ENCODE results near the gene SLC25A25. TPM values are rescaled to one million over a fixed set of nuclear protein-coding genes. Genes with fewer than 3 reads are reported as not detected.

Gene SLC25A25
- total RNA-seq, 1 donor from 2014 or later, result 21.0 TPM

DNA sequence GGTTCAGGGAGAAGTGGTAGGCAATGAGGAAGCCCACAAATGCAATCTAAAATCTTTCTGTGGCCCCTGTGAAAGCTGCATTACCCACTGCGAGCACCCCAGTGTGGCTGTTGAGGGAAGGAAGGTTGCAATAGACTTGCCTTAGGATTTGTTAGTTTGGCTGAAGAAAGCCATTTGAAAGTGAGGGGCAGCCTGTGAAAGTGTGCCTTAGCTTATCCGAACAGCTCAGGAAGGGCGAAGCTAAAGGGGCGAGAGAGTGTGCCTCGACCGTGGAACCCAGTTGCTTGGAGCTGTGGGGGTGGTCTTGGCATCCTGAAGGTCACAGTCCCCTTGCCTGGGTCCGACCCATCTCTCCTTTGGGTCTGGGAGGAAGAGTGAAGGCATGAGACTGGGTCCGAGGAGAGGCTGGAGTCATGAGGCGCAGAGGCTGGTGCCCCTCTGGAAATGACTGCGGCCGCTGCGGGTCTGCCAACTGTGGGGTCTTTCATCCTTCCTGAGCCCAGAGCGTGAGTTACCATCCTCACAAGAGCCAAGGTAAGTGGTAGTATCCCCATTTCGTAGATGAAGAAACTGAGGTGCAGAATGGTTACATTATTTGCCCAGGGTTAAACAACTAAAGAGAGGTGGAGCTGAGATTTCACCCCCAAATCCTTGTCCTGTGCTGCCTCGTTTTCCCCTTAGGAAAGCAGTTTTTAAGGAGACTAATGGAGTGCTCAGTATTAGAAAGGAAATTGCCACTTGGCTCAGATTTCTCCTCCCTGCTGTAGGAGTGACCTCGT is 24.4 kb downstream of the SLC25A25 start:
- no peak for ATAC-seq
- no peak for DNase-seq (ENCODE audit: low spot score)
- intact Hi-C loops (cut with DNase I), result no loop called here

DNA sequence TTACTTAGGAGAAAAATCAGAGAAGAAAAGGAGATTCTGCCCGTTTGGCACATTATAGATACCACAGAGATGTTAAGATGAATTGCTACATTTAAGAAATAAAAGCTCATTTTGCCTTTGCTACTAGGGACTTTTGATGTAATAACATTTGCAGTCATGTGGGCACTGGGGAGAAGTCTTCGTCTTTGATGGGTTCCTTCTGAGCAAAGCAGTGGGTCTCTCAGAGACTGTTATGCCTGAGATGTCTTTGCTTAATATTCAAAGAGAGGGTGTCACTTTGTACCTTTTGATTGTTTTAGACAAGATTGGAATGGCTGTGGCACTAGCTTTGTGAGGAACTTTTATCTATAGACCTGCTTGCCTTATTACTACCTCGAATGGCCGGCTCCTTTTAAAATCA is 25.0 kb downstream of the SLC25A25 start:
- intact Hi-C loops (cut with DNase I), result no loop called here
- DNase-seq (ENCODE audit: low spot score), result no peak
- no peak for ATAC-seq

DNA sequence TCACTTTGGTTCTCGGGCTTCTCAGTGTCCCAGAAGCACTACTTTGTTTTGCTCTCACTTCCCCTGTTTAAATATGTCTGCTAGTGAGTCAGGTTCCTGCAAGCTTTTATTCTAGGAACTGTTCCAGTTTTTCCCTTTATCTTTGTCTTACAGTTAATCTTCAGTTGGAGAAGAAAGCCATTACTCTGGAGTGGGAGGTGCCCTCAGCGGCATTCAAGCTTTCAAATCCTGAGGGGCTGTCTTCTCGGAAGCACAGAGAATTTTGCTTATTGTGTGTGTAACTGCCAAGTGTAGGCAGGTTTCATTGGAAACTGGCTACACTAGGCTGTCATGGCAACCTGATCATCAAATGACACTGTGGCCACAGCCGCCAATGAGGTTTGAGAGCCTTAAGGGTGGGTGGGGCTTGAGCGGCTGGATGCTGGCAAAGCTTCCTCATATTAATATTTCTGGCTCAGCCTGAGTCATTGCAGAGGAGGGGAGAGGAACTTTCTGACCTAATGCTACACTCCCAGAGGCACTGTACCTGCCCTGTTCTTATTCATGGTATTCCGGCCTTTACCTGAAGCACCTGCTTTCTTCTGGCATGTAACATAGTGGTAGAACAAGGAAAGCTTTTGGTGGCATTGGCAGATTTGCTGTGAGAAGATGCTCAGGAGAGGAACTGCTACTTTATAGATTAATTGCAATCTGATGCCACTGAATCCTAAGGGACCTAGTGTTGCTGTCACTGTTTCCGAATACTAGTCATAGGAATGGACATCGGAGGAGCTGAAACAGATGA is 26.3 kb downstream of the SLC25A25 start:
- DNase-seq (ENCODE audit: low spot score) (peak; percentile 92), ATAC-seq (peak; percentile 90)
- intact Hi-C loops (cut with DNase I), result no loop called here

DNA sequence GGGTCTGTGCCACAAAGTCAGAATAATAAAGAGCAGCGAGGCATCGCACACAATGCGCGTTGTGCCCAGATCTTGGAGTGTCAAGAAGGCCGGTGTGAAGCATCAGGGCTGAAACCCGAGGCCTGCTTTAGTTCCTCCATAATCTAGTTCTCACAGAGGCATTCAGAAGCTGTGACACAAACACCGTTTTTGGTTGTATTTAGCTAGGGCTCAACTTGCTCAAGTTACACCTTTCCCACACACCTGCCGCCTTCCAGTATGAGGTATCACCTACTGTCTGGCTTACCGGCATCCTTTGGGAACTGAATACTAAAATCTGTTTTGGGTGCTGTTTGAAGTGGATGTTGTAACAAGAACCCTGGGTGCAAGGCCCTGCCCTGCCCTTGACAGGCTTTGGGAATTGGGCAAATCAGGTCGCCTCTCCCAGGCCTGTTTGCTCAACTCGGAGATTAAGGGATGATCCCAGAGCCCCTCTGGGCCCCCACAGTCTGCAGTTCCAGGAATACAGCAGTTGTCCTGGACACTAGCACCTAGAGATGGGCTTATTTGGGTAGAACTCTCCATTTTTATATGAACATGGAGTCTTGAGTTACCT is 27.0 kb downstream of the SLC25A25 start:
- DNase-seq (ENCODE audit: low spot score) (no peak), ATAC-seq (no peak)
- intact Hi-C loops (cut with DNase I), result no loop called here

DNA sequence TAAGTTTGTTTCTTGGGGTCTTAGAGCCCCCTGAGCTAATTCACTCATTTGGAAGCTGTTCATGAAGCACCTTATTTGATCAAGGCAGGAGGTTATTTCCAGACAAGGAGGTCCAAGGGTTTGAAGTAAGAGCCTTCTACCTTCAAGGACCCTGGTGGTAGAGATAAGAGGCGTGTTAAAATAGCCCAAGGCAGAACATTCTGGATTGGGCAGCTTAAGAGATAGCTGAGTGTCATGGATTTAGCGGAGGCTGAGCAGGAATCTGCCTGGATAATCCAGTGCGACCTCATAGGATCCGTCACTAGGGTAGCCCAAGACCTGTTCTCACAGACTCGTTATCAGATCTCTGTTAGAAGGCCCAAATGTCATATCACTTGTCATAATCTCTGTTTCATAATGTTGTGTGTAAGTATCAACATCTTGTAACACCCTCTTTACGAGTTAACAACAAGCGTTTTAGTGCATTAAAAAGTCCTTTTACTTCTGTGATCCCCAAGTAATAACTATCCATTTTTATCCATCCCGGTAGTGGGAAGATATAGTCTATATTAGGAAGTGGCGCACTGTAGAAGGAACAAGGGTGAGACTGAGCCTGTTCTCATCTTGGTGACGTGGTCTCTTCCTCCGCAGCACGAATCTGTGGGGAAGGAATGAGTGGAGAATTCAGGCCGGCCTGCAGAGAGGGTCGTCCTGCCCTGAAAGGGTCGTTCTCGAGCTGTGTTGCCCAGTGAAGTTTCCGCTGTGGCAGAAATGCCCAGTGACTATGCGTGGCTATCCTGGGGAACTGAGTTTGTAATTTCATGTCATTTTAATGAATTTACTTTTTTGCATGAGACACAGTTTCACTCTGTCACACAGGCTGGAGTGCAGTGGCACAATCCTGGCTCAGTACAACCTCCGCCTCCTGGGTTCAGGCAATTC is 28.8 kb downstream of the SLC25A25 start:
- intact Hi-C loops (cut with DNase I), result no loop called here
- ATAC-seq (no peak), DNase-seq (ENCODE audit: low spot score) (no peak)

DNA sequence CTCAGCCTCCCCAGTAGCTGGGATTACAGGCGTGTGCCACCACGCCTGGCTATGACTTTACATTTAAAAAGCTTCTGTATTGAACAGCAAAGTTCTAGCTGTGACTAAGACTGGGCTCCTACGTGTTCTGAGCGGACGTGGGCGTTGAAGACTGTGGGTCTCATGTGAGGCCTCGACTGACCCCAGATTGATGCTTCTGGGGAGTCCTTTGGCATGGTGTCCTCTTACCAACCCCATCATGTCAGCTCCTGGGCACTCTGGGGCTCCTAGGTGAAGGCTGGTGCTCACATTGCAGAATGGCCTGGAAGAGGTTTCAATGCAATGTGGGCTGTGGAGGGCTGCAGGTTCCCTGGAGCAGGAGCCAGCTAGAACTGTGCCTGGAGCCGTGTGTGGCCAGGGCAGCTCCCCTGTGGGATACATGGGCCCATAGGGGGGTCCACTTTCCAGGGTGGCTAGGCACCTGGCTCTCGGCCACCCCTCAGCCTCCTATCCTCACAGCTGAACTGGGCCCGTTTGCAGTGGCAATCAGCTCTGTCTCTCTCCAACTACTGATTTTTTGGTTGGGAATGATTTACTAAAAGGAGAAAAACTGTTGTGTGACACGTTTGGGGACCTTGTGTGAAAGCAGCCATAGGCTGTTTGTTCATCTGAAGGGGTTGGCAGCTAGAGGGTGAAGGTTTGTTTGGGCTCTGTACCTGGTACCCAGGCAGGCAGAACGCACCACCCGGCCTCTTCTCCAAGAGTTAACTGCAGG is 29.7 kb downstream of the SLC25A25 start:
- intact Hi-C loops (cut with DNase I), result no loop called here
- DNase-seq (ENCODE audit: low spot score) (no peak), ATAC-seq (no peak)

DNA sequence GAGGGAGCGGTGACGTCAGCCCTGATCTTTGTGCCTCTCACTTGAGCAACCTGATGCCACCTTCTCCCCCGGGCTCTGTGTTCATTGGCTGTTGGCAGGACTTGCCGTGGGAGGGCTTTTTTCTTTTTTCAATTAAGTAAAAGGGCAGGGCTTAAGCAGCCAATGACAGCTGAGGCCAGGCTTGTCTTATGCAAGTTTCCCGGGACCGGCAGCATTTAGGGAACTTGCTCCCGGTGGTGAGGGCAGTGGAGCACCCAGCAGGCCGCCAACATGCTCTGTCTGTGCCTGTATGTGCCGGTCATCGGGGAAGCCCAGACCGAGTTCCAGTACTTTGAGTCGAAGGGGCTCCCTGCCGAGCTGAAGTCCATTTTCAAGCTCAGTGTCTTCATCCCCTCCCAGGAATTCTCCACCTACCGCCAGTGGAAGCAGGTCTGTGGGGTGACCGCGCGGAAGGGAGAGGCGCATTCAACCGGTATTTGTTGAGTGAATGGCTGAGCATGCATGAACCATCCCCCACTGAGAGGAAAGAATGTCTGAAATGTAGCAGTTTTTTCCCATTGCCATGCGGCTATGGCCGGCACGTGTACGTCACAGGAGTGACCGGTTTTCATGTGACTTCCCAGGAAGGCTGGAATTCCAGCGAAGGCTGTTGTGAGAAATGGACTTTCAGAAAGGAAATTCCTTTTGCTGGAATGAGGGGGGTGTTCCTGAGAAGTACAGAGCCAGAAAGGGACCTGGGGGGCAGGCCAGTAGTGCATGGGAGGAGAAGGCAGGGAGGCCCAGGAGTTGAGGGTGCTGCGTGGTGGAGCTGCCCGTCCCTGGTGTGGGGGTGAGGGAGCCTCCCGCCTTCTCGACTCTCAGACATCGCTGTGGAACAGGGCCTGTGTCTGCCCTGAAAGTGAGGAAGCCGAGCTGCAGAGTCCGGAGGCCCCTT is 30.5 kb downstream of the SLC25A25 start:
- intact Hi-C loops (cut with DNase I), result no loop called here
- DNase-seq (ENCODE audit: low spot score), result peak; percentile 91

DNA sequence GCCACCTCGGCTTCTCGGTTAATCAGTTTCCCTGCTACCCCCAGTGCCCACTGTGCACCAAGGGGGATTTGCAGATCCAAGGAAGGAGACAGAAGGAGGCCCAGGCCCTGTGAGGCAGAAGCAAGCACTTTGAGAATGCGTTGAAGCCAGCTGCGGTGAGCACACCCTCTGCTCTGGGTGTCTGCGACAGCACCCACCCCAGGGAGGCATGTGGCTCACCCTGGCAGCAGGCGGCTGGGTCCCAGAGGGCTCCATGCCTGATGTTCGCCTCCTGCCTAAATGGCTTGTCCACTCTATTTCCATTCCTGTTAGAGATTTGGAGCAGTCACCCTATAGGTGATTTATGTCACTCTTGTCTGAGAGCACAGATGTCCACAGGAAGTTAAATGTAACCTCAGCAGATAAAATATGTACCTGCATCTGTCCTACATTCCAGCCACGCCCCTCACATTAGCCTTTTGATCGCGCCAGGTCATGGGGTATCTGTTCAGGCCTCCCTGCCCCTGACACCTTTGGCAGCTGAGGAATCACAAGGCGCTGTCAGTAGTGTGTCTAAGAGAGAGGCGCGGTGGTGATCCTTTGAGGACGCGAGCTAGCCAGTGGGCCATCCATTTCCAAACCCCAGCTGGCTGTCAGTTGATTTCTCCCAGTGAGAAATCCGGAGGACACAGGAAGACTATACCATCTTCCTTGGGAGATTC is 31.3 kb downstream of the SLC25A25 start:
- intact Hi-C loops (cut with DNase I), result no loop called here
- no peak for ATAC-seq

More for the DNA sequence above, 30.5 kb downstream of the SLC25A25 start:
- peak; percentile 77 for ATAC-seq

DNA sequence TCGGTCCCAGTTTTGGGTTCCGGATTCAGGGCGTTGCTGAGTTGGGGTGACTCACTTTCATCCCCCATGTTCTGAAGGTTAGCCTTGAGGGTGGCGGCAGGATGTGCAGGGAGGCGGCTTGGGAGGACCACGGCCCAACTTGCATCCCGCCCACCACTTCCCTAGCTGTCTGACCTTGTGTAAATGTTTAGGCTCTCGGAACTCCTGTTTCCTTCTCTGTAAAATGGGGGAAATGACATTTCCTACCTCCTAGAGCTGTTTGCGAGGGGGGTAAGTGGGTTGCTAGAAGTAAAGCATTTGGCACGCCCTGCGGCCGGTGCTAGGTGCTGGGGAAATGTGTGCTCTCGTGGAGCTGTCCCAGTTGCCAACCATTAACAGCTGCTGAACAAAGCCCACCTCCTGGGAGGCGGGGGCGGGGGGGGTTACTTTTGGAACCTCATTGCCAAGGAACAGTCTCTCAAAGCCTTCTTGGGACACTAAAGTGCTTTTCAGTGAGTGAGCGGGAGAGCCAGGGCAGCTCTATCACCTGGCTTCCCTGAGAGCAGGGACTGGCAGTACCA is 32.0 kb downstream of the SLC25A25 start:
- ATAC-seq, result no peak
- DNase-seq (ENCODE audit: low spot score), result no peak
- intact Hi-C loops (cut with DNase I), result no loop called here

More for the DNA sequence above, 31.3 kb downstream of the SLC25A25 start:
- no peak for DNase-seq (ENCODE audit: low spot score)

DNA sequence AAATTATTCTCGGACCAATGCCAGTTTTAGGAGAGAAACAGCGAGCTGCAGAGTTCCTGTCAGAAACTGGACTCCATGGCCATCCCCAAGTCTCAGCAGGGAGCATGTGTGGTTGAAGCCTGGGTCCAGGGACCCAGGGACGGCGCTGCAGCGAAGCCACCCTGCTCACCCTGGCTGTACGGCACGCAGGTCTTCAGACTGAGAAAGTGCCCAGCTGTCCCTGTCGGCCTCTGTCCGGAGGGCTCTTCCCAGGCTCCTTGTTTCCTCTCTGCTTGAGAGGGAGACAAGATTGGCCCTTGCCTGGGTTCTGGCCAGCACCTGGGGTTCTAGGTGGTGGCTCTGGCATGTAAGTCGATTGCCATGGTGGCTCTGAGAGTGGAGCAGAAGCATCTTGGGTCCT is 32.5 kb downstream of the SLC25A25 start:
- DNase-seq (ENCODE audit: low spot score) (no peak), ATAC-seq (no peak)
- intact Hi-C loops (cut with DNase I), result no loop called here

DNA sequence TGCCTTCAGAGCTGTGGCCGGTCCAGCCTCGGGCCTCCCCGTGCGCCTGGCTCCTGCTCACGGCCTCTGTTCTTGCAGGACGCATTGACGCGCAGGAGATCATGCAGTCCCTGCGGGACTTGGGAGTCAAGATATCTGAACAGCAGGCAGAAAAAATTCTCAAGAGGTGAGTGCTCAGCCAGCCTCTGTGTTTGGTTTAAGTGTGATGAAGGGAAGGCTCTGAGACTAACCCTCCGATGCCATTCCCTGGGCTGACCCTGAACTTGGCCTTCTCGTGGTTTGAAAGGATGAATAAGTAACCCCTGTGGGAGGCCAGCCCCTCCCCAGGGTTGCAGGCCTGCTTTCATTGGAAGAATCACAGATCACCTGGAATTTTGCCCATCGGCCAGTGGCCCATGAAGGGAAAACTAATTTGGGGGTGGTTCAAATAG is 33.2 kb downstream of the SLC25A25 start:
- intact Hi-C loops (cut with DNase I), result no loop called here
- DNase-seq (ENCODE audit: low spot score) (no peak), ATAC-seq (no peak)

DNA sequence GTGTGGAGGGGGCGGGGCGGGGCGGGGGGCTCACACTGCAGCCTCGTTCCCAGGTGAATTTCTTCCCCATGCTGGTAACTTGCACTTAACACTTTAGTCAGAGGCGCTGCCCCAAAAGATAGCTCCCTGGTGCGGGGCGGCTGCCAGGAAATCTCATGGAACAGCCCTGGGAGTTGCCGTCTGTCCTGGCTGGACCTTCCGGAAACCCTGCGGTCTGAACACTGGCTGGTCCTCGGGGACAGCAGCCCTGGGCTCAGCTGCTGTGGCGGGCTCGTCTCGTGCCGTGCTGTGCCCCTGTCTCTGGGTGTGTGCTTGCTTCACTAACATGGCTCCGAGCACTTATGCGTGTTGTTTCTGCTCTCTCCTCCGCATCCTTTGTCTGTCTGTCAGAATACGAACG is 33.7 kb downstream of the SLC25A25 start:
- intact Hi-C loops (cut with DNase I), result no loop called here
- no peak for DNase-seq (ENCODE audit: low spot score)
- ATAC-seq, result no peak

DNA sequence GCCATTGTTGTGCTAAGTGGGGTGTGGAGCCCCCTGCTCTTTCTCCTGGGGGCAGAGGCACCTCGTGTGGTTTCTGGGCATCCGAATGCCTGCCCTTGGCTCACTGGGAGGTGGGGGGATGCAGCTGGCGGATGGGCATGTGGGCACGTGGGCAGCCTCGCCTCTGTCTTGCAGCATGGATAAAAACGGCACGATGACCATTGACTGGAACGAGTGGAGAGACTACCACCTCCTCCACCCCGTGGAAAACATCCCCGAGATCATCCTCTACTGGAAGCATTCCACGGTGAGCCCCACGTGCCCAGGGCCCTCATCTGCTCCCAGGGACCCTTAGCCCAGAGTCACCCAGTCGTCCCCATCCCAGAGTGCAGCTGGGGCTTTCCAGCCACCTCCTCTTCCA is 34.2 kb downstream of the SLC25A25 start:
- DNase-seq (ENCODE audit: low spot score), result no peak
- intact Hi-C loops (cut with DNase I), result no loop called here
- no peak for ATAC-seq

DNA sequence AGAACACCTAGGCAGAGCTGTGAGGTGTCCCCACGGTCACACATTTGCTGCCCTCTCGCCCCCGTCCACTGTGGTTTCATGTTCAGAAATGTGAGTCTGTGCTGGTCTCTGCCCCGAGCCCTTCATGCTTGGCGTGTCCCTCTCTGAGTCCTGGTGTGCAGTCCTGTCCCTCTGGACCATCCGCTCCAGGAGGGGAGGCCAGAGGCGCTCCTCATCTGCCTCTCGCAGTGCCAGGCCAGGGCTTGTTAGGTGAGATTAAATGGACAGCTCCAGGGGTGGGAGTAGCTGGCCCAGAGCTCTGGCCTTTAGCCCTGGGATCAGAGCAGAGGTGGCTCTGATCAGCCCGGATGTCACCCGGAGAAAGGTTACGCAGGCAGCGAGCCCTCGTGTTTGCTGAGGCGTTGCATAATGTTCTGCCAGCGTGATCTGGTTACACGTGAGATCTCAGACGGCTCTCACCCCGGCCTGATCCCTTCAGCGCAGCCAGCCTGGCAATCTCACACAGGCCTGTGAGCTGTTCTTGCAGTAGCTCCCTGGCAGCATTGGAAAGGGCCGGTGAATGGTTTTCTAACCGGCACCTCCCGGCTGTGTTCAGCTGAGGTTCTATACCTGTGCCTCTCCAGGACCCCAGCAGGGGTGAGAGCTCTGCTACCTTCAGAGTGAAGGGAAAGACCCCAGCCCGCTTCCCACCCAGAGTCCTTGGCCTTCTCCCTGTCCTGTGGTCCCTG is 35.0 kb downstream of the SLC25A25 start:
- DNase-seq (ENCODE audit: low spot score) (no peak), ATAC-seq (no peak)
- intact Hi-C loops (cut with DNase I), result no loop called here

DNA sequence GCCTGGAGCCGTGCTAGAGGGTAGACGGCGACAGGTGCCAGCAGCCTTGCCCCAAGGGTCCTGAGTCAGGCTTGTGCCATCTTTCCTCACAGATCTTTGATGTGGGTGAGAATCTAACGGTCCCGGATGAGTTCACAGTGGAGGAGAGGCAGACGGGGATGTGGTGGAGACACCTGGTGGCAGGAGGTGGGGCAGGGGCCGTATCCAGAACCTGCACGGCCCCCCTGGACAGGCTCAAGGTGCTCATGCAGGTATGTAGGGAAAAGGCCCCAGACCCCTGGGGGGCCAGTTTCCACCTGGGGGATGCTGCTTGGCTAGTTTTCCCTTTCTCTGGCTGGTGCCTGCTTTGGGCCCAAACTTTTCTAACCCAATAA is 35.5 kb downstream of the SLC25A25 start:
- no peak for DNase-seq (ENCODE audit: low spot score)
- intact Hi-C loops (cut with DNase I), result no loop called here
- ATAC-seq, result no peak

DNA sequence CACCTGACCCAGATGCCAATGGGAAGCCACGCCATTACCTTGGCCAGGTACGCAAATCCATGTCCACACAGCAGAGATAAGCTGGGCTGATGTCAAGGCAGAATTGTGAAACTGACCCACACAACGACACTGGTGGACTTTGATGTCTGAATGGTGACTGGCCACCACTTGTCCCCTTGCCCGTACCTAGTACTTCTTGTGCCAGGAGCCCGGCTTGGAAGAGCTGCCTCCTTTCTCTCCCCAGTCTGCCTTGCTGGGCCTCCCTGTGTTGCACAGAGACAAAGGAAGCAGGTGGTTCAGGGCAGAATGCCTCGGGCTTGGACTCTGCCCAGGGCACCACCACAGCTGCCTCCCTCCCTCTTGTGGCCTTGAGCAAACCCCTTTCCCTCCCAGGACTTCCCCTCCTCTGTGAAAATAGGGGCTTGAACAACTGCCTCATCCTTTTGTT is 36.2 kb downstream of the SLC25A25 start:
- DNase-seq (ENCODE audit: low spot score) (peak; percentile 47), ATAC-seq (no peak)
- intact Hi-C loops (cut with DNase I), result no loop called here
